SKM-1 (cell line): ENCODE results near the gene TNKS1BP1.

Source experiments
- DNase-seq: peaks from one replicate; lab custom pipeline; 2025; ENCODE audit not compliant: unreplicated experiment; lab: John Stamatoyannopoulos, UW

TNKS1BP1 gene

DNA sequence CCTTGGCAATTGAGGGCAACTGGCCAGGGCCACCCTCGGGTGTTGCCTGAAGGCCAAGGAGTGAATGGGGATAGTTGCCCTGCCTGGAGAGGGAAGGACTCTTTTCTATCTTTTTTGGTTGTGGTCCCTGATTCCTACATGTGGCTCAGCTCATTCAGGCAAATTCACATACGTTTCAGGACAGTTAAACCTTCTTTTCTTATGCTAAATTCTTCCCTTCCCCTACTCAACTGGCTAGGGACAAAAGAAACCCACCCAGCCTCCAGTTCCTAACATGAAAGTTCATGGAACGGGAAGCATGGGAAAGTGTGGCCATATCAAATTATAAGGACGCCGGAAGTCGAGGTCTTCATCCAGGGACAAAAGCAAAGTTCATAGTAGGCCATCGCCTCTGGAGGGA, 61.4 kb downstream of the TNKS1BP1 start:
- DNase-seq = no peak

DNA sequence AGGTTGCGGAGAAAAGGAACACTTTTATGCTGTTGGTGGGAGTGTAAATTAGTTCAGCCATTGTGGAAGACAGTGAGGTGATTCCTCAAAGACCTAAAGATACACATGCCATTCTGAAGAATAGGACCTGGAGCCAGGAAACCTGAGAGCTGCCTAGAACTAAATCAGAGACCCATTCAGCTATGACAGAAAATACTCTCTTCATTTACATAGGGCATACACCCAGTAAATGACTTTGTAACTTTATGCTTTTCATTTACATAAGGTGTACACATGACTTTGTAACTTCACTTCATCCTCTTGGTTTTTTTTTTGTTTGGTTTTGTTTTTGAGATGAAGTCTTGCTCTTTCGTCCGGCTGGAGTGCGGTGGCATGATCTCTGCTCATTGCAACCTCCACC, 62.6 kb downstream of the TNKS1BP1 start:
- DNase-seq = no peak

DNA sequence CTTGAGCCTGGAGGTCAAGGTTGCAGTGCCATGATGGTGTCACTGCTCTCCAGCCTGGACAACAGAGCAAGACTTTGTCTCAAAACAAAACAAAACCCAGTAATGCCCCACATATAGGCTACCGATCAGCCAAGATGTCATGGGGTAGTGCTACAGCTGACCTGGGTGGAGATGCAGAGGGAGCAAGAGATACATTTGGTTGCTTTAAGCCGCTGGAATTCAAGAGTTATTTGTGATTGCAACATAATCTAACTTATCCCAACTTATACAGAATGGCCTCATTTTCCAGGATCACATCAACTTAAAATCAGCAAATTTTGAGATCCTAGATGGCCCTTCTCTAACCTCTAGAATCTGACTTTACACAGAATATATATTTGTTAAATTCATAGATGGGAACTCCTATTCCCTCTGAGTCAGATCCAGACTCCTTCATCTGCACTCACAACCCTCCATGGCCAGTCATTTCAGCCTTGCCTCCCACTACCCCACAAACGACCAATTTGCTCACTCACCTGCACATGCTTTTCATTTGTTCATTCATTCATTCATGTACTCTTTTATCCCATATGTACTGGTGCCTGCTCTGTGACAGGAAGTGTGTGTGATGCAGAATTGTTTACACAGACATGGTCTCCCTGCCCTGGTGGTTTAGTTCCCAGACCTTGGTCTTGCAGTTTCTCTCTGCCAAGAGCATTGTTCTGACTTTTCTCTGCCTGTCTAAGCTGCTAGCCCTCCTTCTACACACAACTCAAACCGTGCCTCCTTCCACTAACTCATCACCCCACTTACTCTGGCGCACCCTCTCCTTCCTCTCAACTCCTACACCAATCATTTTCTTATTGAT, 63.6 kb downstream of the TNKS1BP1 start:
- no peak for DNase-seq

DNA sequence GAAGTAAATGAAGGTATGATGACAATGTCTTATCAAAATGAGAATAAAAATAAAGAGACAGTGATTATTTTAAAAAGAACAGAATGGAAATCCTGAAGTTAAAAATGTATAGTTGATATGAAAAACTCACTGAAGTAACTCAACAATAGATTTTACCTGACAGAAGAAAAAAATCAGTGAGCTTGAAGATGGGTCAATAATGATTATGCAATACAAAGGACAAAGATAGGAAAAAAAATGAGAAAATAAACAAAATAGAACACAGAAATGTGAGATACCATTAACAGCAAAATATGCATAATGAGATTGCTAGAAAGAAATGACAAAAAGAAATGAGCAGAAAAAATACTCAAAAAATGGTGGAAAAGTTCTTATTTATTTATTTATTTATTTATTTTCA, 68.6 kb downstream of the TNKS1BP1 start:
- no peak for DNase-seq

DNA sequence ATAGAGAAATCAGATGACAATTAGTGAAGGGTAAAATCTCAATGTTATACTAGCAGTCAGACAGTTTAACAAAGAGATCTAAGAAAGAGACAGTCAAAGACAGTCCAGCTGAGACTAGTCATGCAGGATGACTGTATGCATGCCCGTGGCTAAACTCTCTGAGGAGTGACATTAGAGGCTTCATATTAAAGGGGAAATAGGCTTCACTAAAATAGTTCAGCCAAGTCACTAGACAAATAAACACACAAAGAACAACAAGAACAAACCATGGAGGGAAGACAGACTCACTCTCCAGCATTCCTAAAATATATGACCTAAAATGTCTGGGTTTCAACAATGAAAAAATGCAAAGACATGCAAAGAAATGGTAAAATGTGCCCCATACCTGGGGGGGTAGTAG, 69.1 kb downstream of the TNKS1BP1 start:
- no peak for DNase-seq

DNA sequence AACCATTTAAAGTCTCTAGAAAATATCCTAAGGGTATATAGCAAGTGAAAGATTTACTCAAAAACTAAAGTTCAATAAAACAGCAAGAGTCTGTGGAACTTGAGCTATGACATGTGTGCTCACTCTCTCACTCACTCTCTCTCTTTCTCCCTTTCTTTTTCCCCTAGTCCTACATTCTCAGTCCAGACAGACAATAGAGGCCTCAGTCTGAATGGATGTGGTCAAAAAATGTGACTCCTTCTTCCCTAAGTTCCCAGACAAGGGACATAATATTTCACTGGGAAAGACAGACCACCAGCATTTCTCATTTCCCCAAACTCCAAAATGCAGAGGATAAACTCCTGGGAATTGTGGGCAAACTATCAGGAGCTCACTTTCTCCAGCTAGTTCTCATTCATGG, 70.1 kb downstream of the TNKS1BP1 start:
- no peak for DNase-seq

DNA sequence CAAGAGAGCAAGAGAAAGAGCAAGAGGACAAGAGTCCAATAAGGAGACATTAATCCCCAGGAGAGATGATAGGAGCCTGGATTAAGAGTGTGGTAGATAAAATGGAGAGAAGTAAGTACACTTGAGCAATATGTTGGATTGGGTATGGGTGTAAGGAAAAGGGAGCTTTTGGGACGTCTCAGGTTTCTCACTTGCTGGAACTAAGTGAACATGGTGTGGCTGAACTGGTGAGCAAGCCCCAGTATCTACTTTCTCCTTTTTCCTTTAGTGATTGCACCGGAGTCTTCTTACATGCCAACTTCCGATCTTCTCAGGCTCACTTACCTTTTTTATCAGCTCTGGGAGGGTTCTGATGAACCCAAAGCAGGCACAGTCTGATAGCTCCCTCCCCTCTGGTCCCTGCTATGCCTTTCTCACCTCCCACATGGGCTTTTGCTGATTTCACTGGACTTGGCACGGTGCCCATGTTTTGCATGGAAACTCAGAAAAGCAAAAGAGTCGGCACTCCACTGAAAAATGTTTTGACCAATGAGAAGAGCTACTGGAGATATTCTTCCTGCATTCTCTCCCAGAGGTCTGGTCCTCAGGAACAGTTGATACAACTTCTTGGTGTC, 73.2 kb downstream of the TNKS1BP1 start:
- no peak for DNase-seq

DNA sequence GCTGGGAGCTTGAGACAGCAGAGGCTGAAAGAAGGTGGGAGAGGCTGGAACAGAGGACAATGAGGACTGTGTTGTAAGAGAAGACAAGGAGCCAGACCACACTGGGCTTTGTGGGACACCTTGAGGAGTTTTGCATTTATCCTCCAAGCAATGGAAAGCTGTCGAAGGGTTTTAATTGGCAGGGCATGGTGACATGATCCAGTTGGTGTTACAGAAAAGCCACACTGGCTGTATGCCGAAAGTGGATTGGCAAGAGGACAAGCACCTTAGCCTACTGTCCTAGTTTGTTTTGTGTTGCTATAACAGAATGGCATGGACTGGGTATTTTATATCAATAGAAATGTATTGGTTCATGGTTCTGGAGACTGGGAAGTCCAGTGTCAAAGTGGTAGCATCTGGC, 73.7 kb downstream of the TNKS1BP1 start:
- DNase-seq = no peak
